ENCODE measurements around the gene LDLRAD4.

Gene LDLRAD4

GRCh38 chr18:13275075-13275474, 56.5 kb downstream of the LDLRAD4 start:
- TF ChIP-seq CREB1 (IDR thresholded peaks at IDR 0.05; ENCODE audit: low read depth) (no peak), TCF12 (IDR thresholded peaks at IDR 0.05; ENCODE audit: low read depth) (no peak), CEBPB (IDR thresholded peaks at IDR 0.05) (no peak), EGR1 (IDR thresholded peaks at IDR 0.05) (no peak), TAF1 (IDR thresholded peaks at IDR 0.05; ENCODE audit: low read depth) (no peak), YY1 (IDR thresholded peaks at IDR 0.05; ENCODE audit: low read depth) (no peak), EP300 (IDR thresholded peaks at IDR 0.05; ENCODE audit: borderline replicate concordance) (no peak), NFIC (IDR thresholded peaks at IDR 0.05) (no peak), MAX (IDR thresholded peaks at IDR 0.05) (no peak), ZBTB7A (IDR thresholded peaks at IDR 0.05; ENCODE audit: low read depth) (no peak), TEAD4 (IDR thresholded peaks at IDR 0.05) (no peak), USF1 (IDR thresholded peaks at IDR 0.05) (no peak)

GRCh38 chr18:13276530-13277520, 58.3 kb downstream of the LDLRAD4 start:
- TF ChIP-seq CREB1 (IDR thresholded peaks at IDR 0.05; ENCODE audit: low read depth) (no peak), REST (IDR thresholded peaks at IDR 0.05; ENCODE audit: low read depth) (no peak), MAX (IDR thresholded peaks at IDR 0.05) (no peak), YY1 (IDR thresholded peaks at IDR 0.05; ENCODE audit: low read depth) (no peak), TCF12 (IDR thresholded peaks at IDR 0.05; ENCODE audit: low read depth) (no peak), EP300 (IDR thresholded peaks at IDR 0.05; ENCODE audit: borderline replicate concordance) (no peak), CEBPB (IDR thresholded peaks at IDR 0.05) (no peak), NFIC (IDR thresholded peaks at IDR 0.05) (no peak), FOXM1 (IDR thresholded peaks at IDR 0.05; ENCODE audit: borderline replicate concordance, low read depth) (no peak), RAD21 (IDR thresholded peaks at IDR 0.05; ENCODE audit: low read depth) (no peak), ZBTB7A (IDR thresholded peaks at IDR 0.05; ENCODE audit: low read depth) (no peak), TEAD4 (IDR thresholded peaks at IDR 0.05) (no peak), TAF1 (IDR thresholded peaks at IDR 0.05; ENCODE audit: low read depth) (no peak), EGR1 (IDR thresholded peaks at IDR 0.05) (no peak), USF1 (IDR thresholded peaks at IDR 0.05) (no peak)

GRCh38 chr18:13278062-13278630, 59.6 kb downstream of the LDLRAD4 start:
- TF ChIP-seq CEBPB (IDR thresholded peaks at IDR 0.05) (no peak), FOXM1 (IDR thresholded peaks at IDR 0.05; ENCODE audit: borderline replicate concordance, low read depth) (no peak), REST (IDR thresholded peaks at IDR 0.05; ENCODE audit: low read depth) (no peak), USF1 (IDR thresholded peaks at IDR 0.05) (no peak), TEAD4 (IDR thresholded peaks at IDR 0.05) (no peak), YY1 (IDR thresholded peaks at IDR 0.05; ENCODE audit: low read depth) (no peak), RAD21 (IDR thresholded peaks at IDR 0.05; ENCODE audit: low read depth) (no peak), EGR1 (IDR thresholded peaks at IDR 0.05) (no peak), MAX (IDR thresholded peaks at IDR 0.05) (no peak), EP300 (IDR thresholded peaks at IDR 0.05; ENCODE audit: borderline replicate concordance) (no peak), ZBTB7A (IDR thresholded peaks at IDR 0.05; ENCODE audit: low read depth) (no peak), TAF1 (IDR thresholded peaks at IDR 0.05; ENCODE audit: low read depth) (no peak), CREB1 (IDR thresholded peaks at IDR 0.05; ENCODE audit: low read depth) (no peak)
